Vagina (tissue), 2 donors: ENCODE results near the gene ZNF772.
"Not testable (repeated sequence)": the region's sequence is repeated elsewhere in the genome, so short reads cannot be mapped to it uniquely, and the experiment has no call there.

Experiments
- CTCF ChIP-seq, 3 experiments: fragments of 450-650 bp in 2 of 3; fragments of 200-600 bp in 1 of 3; sonication (generic) in 1 of 3; IDR thresholded peaks; one replicate each; pipeline ENCODE4 v1.5.1; 2017 to 2019; ENCODE audit warnings: antibody characterized with exemption in 3 of 3, mild to moderate bottlenecking in 2 of 3, moderate library complexity in 2 of 3
- POLR2AphosphoS5 ChIP-seq, 2 donors: sonication (generic); formaldehyde crosslinking; IDR thresholded peaks; one replicate each; pipeline ENCODE4 v1.9.0; 2017; ENCODE audit warnings: antibody characterized with exemption in 2 of 2, mild to moderate bottlenecking in 2 of 2, low read depth in 1 of 2; ENCODE audit not compliant: insufficient read depth in 1 of 2

- TF ChIP-seq CTCF (IDR thresholded peaks at IDR 0.05) = not testable (repeated sequence)
- peak; percentile 82 to 89 for TF ChIP-seq POLR2AphosphoS5 (IDR thresholded peaks at IDR 0.05; ENCODE audit: insufficient read depth in 1 of 2, low read depth in 1 of 2)
These were observed 22.5 kb upstream of the ZNF772 start, which contains the start of gene ZNF773 for GRCh38 chr19:57499680-57500395.
